SU-DHL-6 (cell line): Measurements from ENCODE around the gene CDK5RAP2.

Experiments
- H2AFZ ChIP-seq: fragments of 200-600 bp; sonication (generic); 2 replicates; pipeline ENCODE4 v1.6.1; 2014; ENCODE audit warnings: low read depth, mild to moderate bottlenecking, moderate library complexity, mixed read lengths, antibody characterized with exemption, low read length; ENCODE audit not compliant: severe bottlenecking
- H3F3A ChIP-seq: fragments of 200-600 bp; shearing (Covaris generic); 2 replicates; pipeline ENCODE4 v1.6.0; 2016; ENCODE audit warnings: antibody characterized with exemption, mild to moderate bottlenecking; ENCODE audit not compliant: insufficient read depth
- H3K27ac ChIP-seq: fragments of 200-600 bp; sonication (generic); 2 replicates; pipeline ENCODE4 v1.5.1; 2016; ENCODE audit warnings: low read depth, mild to moderate bottlenecking, low read length, moderate library complexity, mixed read lengths
- H3K27me3 ChIP-seq: fragments of 200-600 bp; sonication (generic), shearing (Covaris generic); 2 replicates; pipeline ENCODE4 v1.6.0; 2014; ENCODE audit warnings: mild to moderate bottlenecking, low read length
- H3K36me3 ChIP-seq: fragments of 200-600 bp; sonication (generic); 2 replicates; pipeline ENCODE4 v1.6.1; 2014; ENCODE audit warnings: mild to moderate bottlenecking, low read length, mixed read lengths
- H3K4me2 ChIP-seq: fragments of 300-600, 200-600 bp; shearing (Covaris generic), sonication (generic); 2 replicates; pipeline ENCODE4 v1.6.0; 2014; ENCODE audit warnings: low read length, low read depth, mild to moderate bottlenecking; ENCODE audit not compliant: poor library complexity, severe bottlenecking
- H3K4me3 ChIP-seq: fragments of 200-600 bp; sonication (generic); 2 replicates; pipeline ENCODE4 v1.5.1; 2014; ENCODE audit warnings: antibody characterized with exemption, low read length, mild to moderate bottlenecking, mixed read lengths; ENCODE audit not compliant: insufficient read depth, poor library complexity, severe bottlenecking
- H3K79me2 ChIP-seq: fragments of 200-600 bp; sonication (generic); 2 replicates; pipeline ENCODE4 v1.6.1; 2014; ENCODE audit warnings: mild to moderate bottlenecking, low read length, moderate library complexity; ENCODE audit not compliant: insufficient read depth
- H3K9ac ChIP-seq: fragments of 200-600 bp; sonication (generic); 2 replicates; pipeline ENCODE4 v1.7.0; 2014; ENCODE audit warnings: mild to moderate bottlenecking, low read length
- H3K9me2 ChIP-seq: fragments of 200-600 bp; sonication (generic); replicated peaks from 2 replicates; pipeline ENCODE4 v1.6.1; 2014; ENCODE audit warnings: low read length; ENCODE audit not compliant: insufficient read depth
- H3K9me3 ChIP-seq: fragments of 200-600 bp; sonication (generic); 2 replicates; pipeline ENCODE4 v1.6.1; 2014; ENCODE audit warnings: low read length, mixed read lengths; ENCODE audit not compliant: insufficient read depth
- H4K20me1 ChIP-seq: fragments of 200-600 bp; sonication (generic); 2 replicates; pipeline ENCODE4 v1.6.1; 2014; ENCODE audit warnings: low read depth, mild to moderate bottlenecking, antibody characterized with exemption, low read length, moderate library complexity, mixed read lengths
- CTCF ChIP-seq: fragments of 200-600 bp; sonication (generic); IDR thresholded peaks from one replicate; pipeline ENCODE4 v1.5.1; 2017; ENCODE audit warnings: antibody characterized with exemption, mild to moderate bottlenecking, low read length, moderate library complexity; ENCODE audit not compliant: insufficient read depth, poor library complexity, severe bottlenecking
- EZH2phosphoT487 ChIP-seq: fragments of 200-600 bp; sonication (generic), shearing (Covaris generic); conservative IDR thresholded peaks from 2 replicates; pipeline ENCODE4 v1.6.1; 2018; ENCODE audit warnings: mild to moderate bottlenecking, antibody characterized with exemption, low read length, moderate library complexity, mixed read lengths

CDK5RAP2 gene

GRCh38 chr9:120616966-120617935 is 37.3 kb upstream of the CDK5RAP2 start:
- H3K4me2 ChIP-seq, result no peak overlapping the region
- no peaks in the 10 kb centered on the region for H3K27me3 ChIP-seq
- no peaks in the 10 kb centered on the region for H3K79me2 ChIP-seq
- TF ChIP-seq CTCF (no peak), EZH2phosphoT487 (no peak)
- H3K9me2 ChIP-seq, result no peaks in the 10 kb centered on the region
- H3K36me3 ChIP-seq, result no peaks in the 10 kb centered on the region
- H3F3A ChIP-seq, result no peaks in the 10 kb centered on the region
- H3K9me3 ChIP-seq, result no peaks in the 10 kb centered on the region
- no peaks in the 10 kb centered on the region for H4K20me1 ChIP-seq
- H2AFZ ChIP-seq, result no peak overlapping the region
- H3K9ac ChIP-seq, result no peak overlapping the region
- no peak overlapping the region for H3K27ac ChIP-seq
- no peak overlapping the region for H3K4me3 ChIP-seq

DNA sequence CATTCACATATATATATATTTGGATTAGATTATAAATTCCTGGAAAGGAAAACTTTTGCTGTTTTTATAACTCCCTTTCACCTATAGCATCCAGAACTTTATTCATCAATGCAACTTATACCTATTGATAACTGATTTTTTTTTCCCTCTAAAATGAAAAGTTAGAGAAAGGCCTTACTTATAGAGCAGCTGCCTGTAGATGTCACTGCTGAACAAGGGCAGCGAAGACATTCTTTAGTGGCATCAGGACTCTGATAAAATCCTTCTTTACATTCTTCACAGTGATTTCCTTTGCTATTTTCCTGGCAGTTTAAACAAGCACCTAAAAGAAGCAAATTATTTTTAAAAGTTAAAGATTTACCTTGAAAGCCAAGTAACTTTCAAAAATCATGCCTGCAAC is 32.3 kb upstream of the CDK5RAP2 start:
- H4K20me1 ChIP-seq, result no peaks in the 10 kb centered on the region
- H3K36me3 ChIP-seq, result no peaks in the 10 kb centered on the region
- no peak overlapping the region for H3K9ac ChIP-seq
- H3K9me2 ChIP-seq, result no peaks in the 10 kb centered on the region
- no peak overlapping the region for H3K27ac ChIP-seq
- H3K79me2 ChIP-seq, result no peaks in the 10 kb centered on the region
- H2AFZ ChIP-seq, result no peak overlapping the region
- H3K4me3 ChIP-seq, result no peak overlapping the region
- TF ChIP-seq EZH2phosphoT487 (no peak), CTCF (no peak)
- no peaks in the 10 kb centered on the region for H3K27me3 ChIP-seq
- no peak overlapping the region for H3K4me2 ChIP-seq
- H3K9me3 ChIP-seq, result no peaks in the 10 kb centered on the region
- H3F3A ChIP-seq, result no peaks in the 10 kb centered on the region

DNA sequence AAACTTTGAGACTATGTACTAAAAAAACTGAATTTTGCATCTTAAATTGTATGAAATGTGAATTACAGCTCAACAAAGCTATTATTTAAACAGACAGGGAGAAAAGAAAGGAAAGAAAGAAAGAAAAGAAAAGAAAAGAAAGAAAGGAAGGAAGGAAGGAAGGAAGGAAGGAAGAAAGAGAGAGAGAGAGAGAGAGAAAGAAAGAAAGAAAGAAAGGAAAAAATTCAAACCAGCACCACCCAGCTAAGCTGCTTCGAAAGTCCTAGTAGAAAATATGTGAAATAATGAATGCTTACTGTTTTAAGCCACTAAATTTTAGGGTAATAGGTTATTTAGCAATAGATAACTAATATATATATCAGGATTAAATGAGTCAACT is 31.7 kb upstream of the CDK5RAP2 start:
- H3K27me3 ChIP-seq, result no peaks in the 10 kb centered on the region
- no peak overlapping the region for H3K27ac ChIP-seq
- H4K20me1 ChIP-seq, result no peaks in the 10 kb centered on the region
- no peaks in the 10 kb centered on the region for H3F3A ChIP-seq
- no peak overlapping the region for H2AFZ ChIP-seq
- TF ChIP-seq EZH2phosphoT487 (no peak), CTCF (no peak)
- H3K9me2 ChIP-seq, result no peaks in the 10 kb centered on the region
- no peaks in the 10 kb centered on the region for H3K79me2 ChIP-seq
- H3K9me3 ChIP-seq, result no peaks in the 10 kb centered on the region
- no peaks in the 10 kb centered on the region for H3K36me3 ChIP-seq
- no peak overlapping the region for H3K9ac ChIP-seq
- no peak overlapping the region for H3K4me2 ChIP-seq
- H3K4me3 ChIP-seq, result no peak overlapping the region
